Measurements from ENCODE around the gene CORO1C. TPM values are rescaled to one million over a fixed set of nuclear protein-coding genes. Genes with fewer than 3 reads are reported as not detected.
"Not testable (repeated sequence)": the region's sequence is repeated elsewhere in the genome, so short reads cannot be mapped to it uniquely, and the experiment has no call there.

Gene CORO1C
- total RNA-seq, 1 donor from 2014 or later: 391 TPM

- H3K4me1 ChIP-seq (ENCODE audit: insufficient read depth, low read length): peaks cover 39% of the 10 kb centered on the region
- peaks cover 64% of the 10 kb centered on the region for H4K20me1 ChIP-seq (ENCODE audit: insufficient read depth, low read length)
- Mint-ChIP-seq H3K4me1 (ENCODE audit: low read depth, unreplicated experiment) (peaks cover 55% of the 10 kb centered on the region), H3K36me3 (ENCODE audit: low read depth, unreplicated experiment) (peaks cover 13% of the 10 kb centered on the region), H3K27ac (ENCODE audit: unreplicated experiment) (peak overlapping the region; percentile 91), H3K4me3 (ENCODE audit: unreplicated experiment) (peak overlapping the region; percentile 73), H3K27me3 (ENCODE audit: low read depth, unreplicated experiment) (no peaks in the 10 kb centered on the region), H3K9me3 (ENCODE audit: unreplicated experiment) (no peaks in the 10 kb centered on the region)
- H3K4me2 ChIP-seq (ENCODE audit: low read length): peak overlapping the region; percentile 70
- H3K27ac ChIP-seq (ENCODE audit: low read depth, low read length): peak overlapping the region; percentile 74
- TF ChIP-seq, protein P1, sequence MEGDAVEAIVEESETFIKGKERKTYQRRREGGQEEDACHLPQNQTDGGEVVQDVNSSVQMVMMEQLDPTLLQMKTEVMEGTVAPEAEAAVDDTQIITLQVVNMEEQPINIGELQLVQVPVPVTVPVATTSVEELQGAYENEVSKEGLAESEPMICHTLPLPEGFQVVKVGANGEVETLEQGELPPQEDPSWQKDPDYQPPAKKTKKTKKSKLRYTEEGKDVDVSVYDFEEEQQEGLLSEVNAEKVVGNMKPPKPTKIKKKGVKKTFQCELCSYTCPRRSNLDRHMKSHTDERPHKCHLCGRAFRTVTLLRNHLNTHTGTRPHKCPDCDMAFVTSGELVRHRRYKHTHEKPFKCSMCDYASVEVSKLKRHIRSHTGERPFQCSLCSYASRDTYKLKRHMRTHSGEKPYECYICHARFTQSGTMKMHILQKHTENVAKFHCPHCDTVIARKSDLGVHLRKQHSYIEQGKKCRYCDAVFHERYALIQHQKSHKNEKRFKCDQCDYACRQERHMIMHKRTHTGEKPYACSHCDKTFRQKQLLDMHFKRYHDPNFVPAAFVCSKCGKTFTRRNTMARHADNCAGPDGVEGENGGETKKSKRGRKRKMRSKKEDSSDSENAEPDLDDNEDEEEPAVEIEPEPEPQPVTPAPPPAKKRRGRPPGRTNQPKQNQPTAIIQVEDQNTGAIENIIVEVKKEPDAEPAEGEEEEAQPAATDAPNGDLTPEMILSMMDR (IDR thresholded peaks at IDR 0.05; ENCODE audit: insufficient read depth, low read depth, low read length): peak; percentile 98
- no peak for TF ChIP-seq EZH2 (IDR thresholded peaks at IDR 0.05; ENCODE audit: insufficient read depth, low read length)
- H3K4me3 ChIP-seq (ENCODE audit: insufficient read depth, low read depth, low read length): no peak overlapping the region
- peak; percentile 70 for FAIRE-seq
- no peaks in the 10 kb centered on the region for H3K27me3 ChIP-seq (ENCODE audit: insufficient read depth, low read length)
- peaks cover 98% of the 10 kb centered on the region for H3K79me2 ChIP-seq (ENCODE audit: insufficient read depth, low read length)
- H2AFZ ChIP-seq (ENCODE audit: low read depth, low read length): no peak overlapping the region
- H3K9ac ChIP-seq (ENCODE audit: low read length): peak overlapping the region; percentile 68
- H3K36me3 ChIP-seq (ENCODE audit: insufficient read depth, low read length): peaks cover 20% of the 10 kb centered on the region
- DNase-seq (ENCODE audit: low read depth): peak; percentile 87
- no peaks in the 10 kb centered on the region for H3K9me3 ChIP-seq (ENCODE audit: insufficient read depth, low read depth, low read length)
Observed at GRCh38 chr12:108664338-108665258, 66.7 kb downstream of the CORO1C start.

DNA sequence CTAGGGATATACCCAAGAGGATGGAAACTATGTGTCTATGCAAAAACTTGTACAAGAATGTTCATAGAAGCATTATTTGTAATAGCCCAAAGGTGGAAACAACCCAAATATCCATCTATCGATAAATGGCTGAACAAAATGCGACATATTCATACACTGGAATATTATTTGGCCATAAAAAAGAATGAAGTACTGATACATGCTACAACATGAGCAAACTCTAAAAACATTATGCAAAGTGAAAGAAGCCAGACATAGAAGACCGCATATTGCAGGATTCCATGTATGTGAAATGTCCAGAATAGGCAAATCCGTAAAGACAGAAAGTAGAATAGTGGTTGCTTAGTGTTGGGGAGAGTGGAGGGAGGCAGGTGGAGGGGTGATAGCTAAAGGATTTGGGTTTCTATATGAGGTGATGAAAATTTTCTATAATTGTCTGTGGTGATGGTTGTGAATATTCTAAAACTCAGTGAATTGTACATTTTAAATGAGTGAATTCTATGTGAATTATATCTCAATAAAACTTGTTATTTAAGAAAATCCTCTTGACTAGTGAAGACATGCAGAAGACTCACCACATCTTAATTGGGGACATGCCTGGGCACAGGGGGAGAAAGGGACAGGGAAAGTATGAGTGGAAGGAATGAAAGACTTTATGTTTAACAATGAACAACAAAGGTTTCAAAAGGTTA, 67.8 kb downstream of the CORO1C start:
- DNase-seq (ENCODE audit: low read depth) (no peak), FAIRE-seq (no peak)
- Mint-ChIP-seq H3K27me3 (ENCODE audit: low read depth, unreplicated experiment) (no peaks in the 10 kb centered on the region), H3K27ac (ENCODE audit: unreplicated experiment) (peak overlapping the region; percentile 22), H3K4me3 (ENCODE audit: unreplicated experiment) (no peak overlapping the region), H3K9me3 (ENCODE audit: unreplicated experiment) (no peaks in the 10 kb centered on the region), H3K36me3 (ENCODE audit: low read depth, unreplicated experiment) (peaks cover 21% of the 10 kb centered on the region), H3K4me1 (ENCODE audit: low read depth, unreplicated experiment) (peaks cover 58% of the 10 kb centered on the region)
- H3K27me3 ChIP-seq (ENCODE audit: insufficient read depth, low read length): no peaks in the 10 kb centered on the region
- H3K27ac ChIP-seq (ENCODE audit: low read depth, low read length): peak overlapping the region; percentile 74
- no peak overlapping the region for H3K9ac ChIP-seq (ENCODE audit: low read length)
- peaks cover 39% of the 10 kb centered on the region for H3K4me1 ChIP-seq (ENCODE audit: insufficient read depth, low read length)
- no peaks in the 10 kb centered on the region for H3K9me3 ChIP-seq (ENCODE audit: insufficient read depth, low read depth, low read length)
- no peak overlapping the region for H3K4me3 ChIP-seq (ENCODE audit: insufficient read depth, low read depth, low read length)
- no peak overlapping the region for H3K4me2 ChIP-seq (ENCODE audit: low read length)
- TF ChIP-seq, protein P1 (IDR thresholded peaks at IDR 0.05; ENCODE audit: insufficient read depth, low read depth, low read length): no peak
- TF ChIP-seq EZH2 (IDR thresholded peaks at IDR 0.05; ENCODE audit: insufficient read depth, low read length): no peak
- H4K20me1 ChIP-seq (ENCODE audit: insufficient read depth, low read length): peaks cover 66% of the 10 kb centered on the region
- H2AFZ ChIP-seq (ENCODE audit: low read depth, low read length): no peak overlapping the region
- H3K36me3 ChIP-seq (ENCODE audit: insufficient read depth, low read length): peaks cover 30% of the 10 kb centered on the region
- peaks cover 98% of the 10 kb centered on the region for H3K79me2 ChIP-seq (ENCODE audit: insufficient read depth, low read length)

GRCh38 chr12:108658115-108658514, 73.2 kb downstream of the CORO1C start:
- H3K4me1 ChIP-seq (ENCODE audit: insufficient read depth, low read length); DNase-seq (ENCODE audit: low read depth); H3K9me3 ChIP-seq (ENCODE audit: insufficient read depth, low read depth, low read length); H2AFZ ChIP-seq (ENCODE audit: low read depth, low read length); H3K9ac ChIP-seq (ENCODE audit: low read length); H3K27ac Mint-ChIP-seq (ENCODE audit: unreplicated experiment); H3K27ac ChIP-seq (ENCODE audit: low read depth, low read length); H3K4me3 ChIP-seq (ENCODE audit: insufficient read depth, low read depth, low read length); FAIRE-seq; H3K4me2 ChIP-seq (ENCODE audit: low read length); H3K27me3 Mint-ChIP-seq (ENCODE audit: low read depth, unreplicated experiment); H3K9me3 Mint-ChIP-seq (ENCODE audit: unreplicated experiment); H3K27me3 ChIP-seq (ENCODE audit: insufficient read depth, low read length); H3K4me3 Mint-ChIP-seq (ENCODE audit: unreplicated experiment): not testable (repeated sequence)
- Histone ChIP-seq H3K36me3 (ENCODE audit: insufficient read depth, low read length) (peaks cover 54% of the 10 kb centered on the region), H4K20me1 (ENCODE audit: insufficient read depth, low read length) (peaks cover 49% of the 10 kb centered on the region), H3K79me2 (ENCODE audit: insufficient read depth, low read length) (peaks cover 79% of the 10 kb centered on the region)
- H3K4me1 Mint-ChIP-seq (ENCODE audit: low read depth, unreplicated experiment): peaks cover 22% of the 10 kb centered on the region
- H3K36me3 Mint-ChIP-seq (ENCODE audit: low read depth, unreplicated experiment): peaks cover 36% of the 10 kb centered on the region

Data from astrocyte (in vitro differentiated cells and primary cell).